C4-2B (cell line): ENCODE data around the gene ITGA2B.

ENCODE experiments used
- ZFX ChIP-seq: fragments of 450-650 bp; IDR thresholded peaks from 2 replicates; pipeline ENCODE4 v1.6.1; 2017
- TF ChIP-seq, protein P1 (sequence below): fragments of 450-650 bp; conservative IDR thresholded peaks from 2 replicates; pipeline ENCODE4 v1.5.1; 2017; ENCODE audit warnings: mild to moderate bottlenecking

DNA sequence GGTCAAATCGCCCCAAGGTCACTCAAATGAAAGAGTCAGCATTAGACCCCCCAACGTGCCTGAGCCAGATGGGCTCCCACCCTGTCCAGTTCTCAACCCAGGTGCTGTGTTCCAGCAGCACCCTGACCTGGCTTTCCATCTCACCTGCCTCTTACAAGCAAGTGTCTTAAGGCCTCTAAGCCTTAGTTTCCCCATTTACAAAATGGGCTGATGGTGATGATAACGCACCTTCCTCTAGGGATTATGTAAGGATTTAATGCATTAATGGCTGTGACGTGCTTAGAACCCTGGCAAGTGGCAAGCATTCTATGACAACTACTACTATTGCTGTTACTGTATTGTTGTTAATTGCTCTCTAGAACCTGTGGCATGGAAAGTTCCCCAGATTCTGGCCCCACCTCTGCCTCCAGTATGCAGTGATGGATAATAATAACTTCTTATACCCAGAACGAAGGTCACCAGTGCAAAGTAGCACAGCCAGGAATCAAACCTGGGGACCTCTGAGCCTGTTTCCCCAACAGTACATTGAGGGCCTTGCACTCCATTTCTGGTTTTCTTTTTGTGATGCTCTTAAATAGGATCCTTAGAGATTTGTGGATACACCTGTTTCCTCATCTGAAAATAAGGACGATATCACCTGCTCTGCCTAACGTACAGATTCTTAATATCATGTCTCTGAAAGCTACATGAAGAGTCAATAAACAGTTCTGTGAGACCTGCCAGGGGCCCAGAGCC lies 61.6 kb downstream of the ITGA2B start:
- TF ChIP-seq, protein P1, sequence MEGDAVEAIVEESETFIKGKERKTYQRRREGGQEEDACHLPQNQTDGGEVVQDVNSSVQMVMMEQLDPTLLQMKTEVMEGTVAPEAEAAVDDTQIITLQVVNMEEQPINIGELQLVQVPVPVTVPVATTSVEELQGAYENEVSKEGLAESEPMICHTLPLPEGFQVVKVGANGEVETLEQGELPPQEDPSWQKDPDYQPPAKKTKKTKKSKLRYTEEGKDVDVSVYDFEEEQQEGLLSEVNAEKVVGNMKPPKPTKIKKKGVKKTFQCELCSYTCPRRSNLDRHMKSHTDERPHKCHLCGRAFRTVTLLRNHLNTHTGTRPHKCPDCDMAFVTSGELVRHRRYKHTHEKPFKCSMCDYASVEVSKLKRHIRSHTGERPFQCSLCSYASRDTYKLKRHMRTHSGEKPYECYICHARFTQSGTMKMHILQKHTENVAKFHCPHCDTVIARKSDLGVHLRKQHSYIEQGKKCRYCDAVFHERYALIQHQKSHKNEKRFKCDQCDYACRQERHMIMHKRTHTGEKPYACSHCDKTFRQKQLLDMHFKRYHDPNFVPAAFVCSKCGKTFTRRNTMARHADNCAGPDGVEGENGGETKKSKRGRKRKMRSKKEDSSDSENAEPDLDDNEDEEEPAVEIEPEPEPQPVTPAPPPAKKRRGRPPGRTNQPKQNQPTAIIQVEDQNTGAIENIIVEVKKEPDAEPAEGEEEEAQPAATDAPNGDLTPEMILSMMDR, result no peak
- no peak for TF ChIP-seq ZFX
